ENCODE data around the gene EGFLAM.

Gene EGFLAM

GRCh38 chr5:38267372-38267771 lies 9.0 kb downstream of the EGFLAM start:
- no peak for DNase-seq

- no peak for DNase-seq
Observed at GRCh38 chr5:38273626-38274025, 15.3 kb downstream of the EGFLAM start.

- DNase-seq = no peak
Observed at GRCh38 chr5:38274370-38274769, 16.0 kb downstream of the EGFLAM start.

DNA sequence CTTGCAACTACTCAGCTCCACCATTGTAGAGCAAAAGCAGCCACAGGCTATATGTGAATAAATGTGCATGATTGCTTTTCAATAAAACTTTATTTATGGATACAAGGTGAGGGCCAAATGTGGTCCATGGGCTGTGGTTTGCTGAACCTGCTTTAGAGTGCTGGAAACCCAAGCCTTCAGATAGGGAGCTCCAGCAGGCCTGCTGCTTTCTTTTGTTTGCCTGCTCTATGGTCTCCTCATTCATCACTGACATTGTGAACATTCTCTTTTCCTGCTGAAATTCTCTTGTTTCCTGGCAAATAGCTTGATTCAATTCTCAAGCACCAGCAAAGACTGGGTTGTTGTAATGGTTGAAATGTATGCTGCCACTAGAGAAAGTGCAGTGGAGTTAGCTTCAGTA lies 26.0 kb downstream of the EGFLAM start:
- DNase-seq = no peak

DNA sequence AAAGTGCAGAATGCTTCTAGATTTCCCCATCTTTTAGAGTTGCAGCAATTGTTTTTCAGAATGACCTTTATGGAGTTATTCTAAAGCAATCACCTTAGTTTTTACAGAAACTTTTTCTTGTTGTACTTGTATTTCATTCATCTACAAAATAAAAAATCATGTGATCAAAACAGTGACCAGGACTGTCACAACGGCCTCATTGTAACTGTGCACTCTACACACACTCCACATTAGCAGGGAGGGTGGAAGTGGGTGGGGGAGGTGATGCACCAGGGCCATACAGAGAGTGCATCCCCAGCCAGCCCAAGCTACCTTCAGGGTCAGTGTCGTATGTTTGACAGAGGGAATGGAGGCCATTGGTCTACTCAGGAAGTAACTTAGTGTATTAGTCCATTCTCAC lies 26.9 kb downstream of the EGFLAM start:
- no peak for DNase-seq

DNA sequence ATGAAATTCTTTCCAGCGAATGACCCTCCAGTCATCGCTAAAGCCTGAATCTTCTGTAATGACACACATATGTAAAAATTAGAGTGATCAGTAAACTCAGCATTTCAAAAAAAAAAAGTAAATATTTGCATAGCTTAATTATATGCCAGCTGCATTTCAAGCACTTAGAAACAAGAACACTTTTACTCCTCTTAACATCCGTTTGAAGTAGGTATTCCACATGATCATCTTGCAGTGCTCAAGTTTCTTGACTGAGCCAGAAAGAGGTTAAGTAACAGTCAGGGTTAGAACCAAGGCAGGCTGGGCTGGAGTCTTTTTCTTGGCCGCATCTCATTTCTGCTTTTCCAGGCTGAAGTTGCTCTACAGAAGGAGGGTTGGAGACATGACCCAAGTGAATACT lies 27.6 kb downstream of the EGFLAM start:
- no peak for DNase-seq

GRCh38 chr5:38287124-38287523 lies 28.8 kb downstream of the EGFLAM start:
- DNase-seq = no peak

- no peak for DNase-seq
Observed at GRCh38 chr5:38289457-38289856, 31.1 kb downstream of the EGFLAM start.

GRCh38 chr5:38290028-38290653 lies 31.8 kb downstream of the EGFLAM start:
- no peak for DNase-seq

- DNase-seq = no peak
Observed at GRCh38 chr5:38291355-38291754, 33.0 kb downstream of the EGFLAM start.

DNA sequence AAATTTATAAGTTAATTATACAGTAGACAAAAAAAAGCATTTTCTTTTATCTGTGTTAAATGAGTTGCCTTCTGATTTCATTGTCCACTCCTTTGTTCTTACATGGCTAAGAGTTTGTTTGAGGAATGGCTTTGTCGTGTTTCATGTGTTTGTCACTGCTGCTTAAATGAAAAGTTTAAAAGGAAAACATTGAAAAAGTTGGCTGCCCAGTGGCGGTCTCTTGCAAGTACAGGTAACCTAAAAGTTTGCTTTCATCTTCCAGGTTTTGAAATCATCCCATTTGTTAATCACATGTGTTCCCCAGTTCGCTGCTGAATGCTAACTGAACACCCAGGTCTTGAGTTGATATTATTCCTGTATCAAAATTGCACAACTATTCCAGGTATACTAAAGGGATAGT lies 33.9 kb downstream of the EGFLAM start:
- no peak for DNase-seq

GRCh38 chr5:38295751-38296150 lies 37.4 kb downstream of the EGFLAM start:
- DNase-seq = no peak

DNA sequence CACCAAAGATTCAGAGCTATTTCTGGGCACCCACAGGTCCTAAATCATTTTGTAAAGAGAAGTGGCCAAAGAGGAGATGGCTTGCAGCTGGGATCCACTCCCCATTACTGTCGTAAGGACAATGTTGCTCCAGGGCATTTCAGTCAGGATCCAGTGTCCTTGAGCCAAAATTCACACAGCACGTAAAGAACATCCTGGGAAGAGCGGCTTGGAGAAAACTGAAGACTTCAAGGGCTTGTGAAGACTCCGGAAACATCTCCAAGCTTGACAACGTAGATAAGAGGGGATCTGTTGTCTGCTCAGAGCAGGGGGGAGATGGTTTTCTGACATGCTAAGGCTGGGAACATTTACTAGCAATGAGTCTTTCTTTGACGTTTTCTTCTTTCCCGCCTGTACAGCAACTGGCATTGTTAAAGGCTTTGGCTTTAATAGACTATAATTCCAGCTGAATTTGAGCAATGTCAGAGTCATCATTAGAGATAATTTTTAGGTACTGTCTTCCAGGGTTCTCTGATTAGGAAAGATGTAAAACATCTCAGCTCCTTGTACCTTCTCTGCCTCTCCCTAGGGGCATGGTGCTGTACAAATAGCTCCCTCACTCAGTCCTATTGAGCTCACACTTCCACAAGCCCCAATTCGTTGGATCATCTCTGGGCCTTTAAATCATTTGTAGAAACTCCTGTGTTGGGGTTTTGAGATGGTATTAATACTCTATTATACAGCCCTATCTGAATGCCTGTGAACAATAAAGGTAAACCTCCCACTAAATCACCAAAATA lies 39.7 kb downstream of the EGFLAM start:
- DNase-seq = no peak

DNA sequence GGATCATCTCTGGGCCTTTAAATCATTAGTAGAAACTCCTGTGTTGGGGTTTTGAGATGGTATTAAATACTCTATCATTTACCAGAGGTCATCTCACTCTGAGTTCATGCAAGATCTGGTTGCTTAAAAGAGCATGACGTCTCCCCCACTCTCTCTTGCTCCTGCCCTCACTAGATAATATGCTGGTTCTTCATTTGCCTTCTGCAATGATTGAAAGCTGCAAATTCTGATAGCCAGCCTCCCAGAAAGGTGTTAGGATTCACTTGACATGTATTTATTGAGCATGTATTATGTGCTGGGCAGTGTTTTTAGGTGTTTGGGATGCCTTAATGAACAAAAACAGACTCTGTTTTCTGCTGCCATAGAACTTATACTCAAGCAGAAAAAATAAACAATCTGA lies 41.2 kb downstream of the EGFLAM start:
- no peak for DNase-seq

DNA sequence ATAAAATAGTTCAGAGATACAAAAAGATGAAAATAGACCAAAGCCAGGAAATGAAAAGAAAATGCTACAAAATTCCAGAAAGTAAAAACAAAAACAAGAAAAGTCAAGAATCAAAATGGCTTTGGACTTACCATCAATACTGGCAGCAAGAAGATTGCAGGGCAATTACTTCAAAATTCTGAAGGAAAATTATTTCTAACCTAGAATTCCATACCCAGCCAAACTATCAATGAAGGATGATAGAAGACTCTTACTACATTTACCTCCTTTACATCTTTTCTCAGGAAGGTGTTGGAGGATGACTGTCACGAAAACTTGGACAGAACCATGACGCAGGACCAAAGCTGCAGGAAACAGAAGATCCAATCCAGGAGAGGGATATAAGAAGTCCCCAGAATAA lies 46.8 kb downstream of the EGFLAM start:
- DNase-seq = no peak

- DNase-seq = no peak
Observed at GRCh38 chr5:38307845-38308244, 49.5 kb downstream of the EGFLAM start.

DNA sequence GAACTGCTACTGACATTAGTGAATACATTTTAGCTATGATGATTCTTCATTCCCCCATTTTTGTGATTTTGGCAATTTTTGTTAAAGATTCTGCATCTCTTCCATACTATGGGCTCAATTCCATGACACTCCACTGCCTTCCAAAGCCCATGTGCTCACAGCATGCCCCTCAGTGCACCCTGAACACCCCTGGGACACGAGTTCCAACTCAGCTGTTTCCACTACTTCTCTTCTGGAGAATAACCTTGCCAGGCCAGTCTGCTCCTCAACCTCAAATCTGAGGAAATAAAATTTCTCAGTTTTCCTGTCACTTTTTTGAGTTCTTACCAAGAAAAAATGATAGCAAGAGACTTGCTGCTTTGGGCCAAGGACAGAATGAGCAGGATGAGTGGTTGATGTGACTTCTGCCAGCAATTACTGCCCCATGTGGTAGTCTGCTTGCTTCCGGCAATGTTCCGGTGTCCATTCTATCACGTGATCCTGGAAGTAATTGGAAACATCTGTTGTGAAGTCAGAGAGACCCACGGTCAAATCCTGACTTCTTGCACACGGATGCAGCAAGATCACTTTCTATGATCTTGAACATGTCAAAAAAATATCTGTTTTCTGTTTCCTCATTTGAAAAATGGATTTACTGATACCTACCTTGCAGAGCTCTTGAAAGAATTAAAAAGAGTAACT lies 58.3 kb downstream of the EGFLAM start:
- DNase-seq = no peak

GRCh38 chr5:38317868-38318267 lies 59.5 kb downstream of the EGFLAM start:
- no peak for DNase-seq

DNA sequence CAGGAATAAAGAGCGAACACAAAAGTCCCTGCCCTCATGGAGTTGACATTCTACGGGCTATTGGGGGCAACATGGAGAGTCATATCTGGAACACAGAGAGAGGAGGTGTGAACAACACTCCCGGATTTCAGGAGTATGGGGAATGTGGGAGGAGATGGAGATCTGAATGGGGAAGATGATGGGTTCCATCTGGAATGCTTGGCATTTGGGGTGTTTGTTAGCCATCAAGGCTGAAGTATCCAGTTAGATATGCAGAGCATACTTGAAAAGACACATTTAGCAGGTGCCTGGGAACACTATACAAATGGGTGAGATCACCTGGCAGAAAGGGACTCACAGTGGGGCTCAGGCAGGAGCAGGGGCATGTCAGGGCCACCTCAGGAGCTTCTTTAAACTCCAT lies 61.1 kb downstream of the EGFLAM start:
- no peak for DNase-seq

- DNase-seq = no peak
Observed at GRCh38 chr5:38321978-38322377, 63.6 kb downstream of the EGFLAM start.

DNA sequence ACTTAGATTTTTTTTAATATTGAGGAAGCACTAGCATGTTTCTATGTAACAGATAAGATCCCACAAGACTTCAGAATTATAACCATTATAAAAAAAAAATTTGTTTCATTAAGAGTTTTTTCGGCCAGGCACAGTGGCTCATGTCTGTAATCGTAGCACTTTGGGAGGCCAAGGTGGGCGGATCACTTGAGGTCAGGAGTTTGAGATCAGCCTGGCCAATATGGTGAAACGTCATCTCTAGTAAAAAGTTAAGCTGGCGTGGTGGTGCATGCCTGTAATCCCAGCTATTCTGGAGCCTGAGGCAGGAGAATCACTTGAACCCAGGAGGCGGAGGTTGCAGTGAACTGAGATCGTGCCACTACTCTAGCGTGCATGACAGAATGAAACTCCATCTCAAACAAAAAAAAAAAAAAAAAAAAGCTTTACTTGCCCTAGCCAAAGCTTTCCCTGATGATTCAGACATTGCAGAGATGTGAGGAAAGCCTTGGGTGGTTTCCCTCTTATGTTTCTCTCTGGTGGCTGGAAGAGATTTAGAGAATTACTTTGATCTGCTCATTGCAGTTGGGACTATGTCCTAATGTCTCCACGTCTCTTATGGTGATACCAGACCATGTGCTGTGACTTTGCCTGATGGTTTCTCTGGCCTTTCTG lies 65.4 kb downstream of the EGFLAM start:
- DNase-seq = no peak

- no peak for DNase-seq
Observed at GRCh38 chr5:38329132-38329715, 70.9 kb downstream of the EGFLAM start.

- DNase-seq = no peak
Observed at GRCh38 chr5:38330207-38330606, 71.8 kb downstream of the EGFLAM start.
